Panc1 (cell line): ENCODE data around the gene SLC12A7. TPM values are rescaled to one million over a fixed set of nuclear protein-coding genes. Genes with fewer than 3 reads are reported as not detected.

Experiments used
- ATAC-seq: fragments of 200-7000 bp; cut with Tn5 transposase; 2 replicates; pipeline ENCODE4 v1.9.1; 2020; ENCODE audit warnings: mild to moderate bottlenecking, moderate library complexity
- BruUV-seq: library from RNA; stranded (reverse); fragments of 400-500 nt; replicated peaks from 2 replicates; lab custom pipeline; 2021; lab: Mats Ljungman, UMichigan
- CTCF ChIA-PET: fragments of 300-600 bp; sonication (Branson Sonifier 250); formaldehyde crosslinking; loops from one replicate; lab custom pipeline; 2022; ENCODE audit warnings: antibody characterized with exemption; lab: Charles Lee
- POLR2A ChIA-PET: fragments of 300-600 bp; sonication (Branson Sonifier 250); formaldehyde crosslinking; loops from one replicate; lab custom pipeline; 2022; ENCODE audit warnings: antibody characterized with exemption; lab: Charles Lee
- DNase-seq: peaks from one replicate; pipeline ENCODE4 v3.0.0-alpha.2; 2010; ENCODE audit warnings: low read depth, low spot score
- H3K27ac ChIP-seq: 2 replicates; pipeline ENCODE4 v1.5.1; 2011; ENCODE audit warnings: mild to moderate bottlenecking, low read length, inconsistent platforms
- H3K27me3 ChIP-seq: fragments of 200-500 bp; sonication (Bioruptor generic); 2 replicates; pipeline ENCODE4 v1.6.0; 2014; ENCODE audit warnings: low read length, inconsistent platforms; ENCODE audit not compliant: control insufficient read depth, insufficient read depth
- H3K36me3 ChIP-seq: fragments of 200-500 bp; sonication (Bioruptor generic); 2 replicates; pipeline ENCODE4 v1.5.1; 2014; ENCODE audit warnings: inconsistent platforms, mild to moderate bottlenecking, low read length, moderate library complexity; ENCODE audit not compliant: control insufficient read depth, insufficient read depth
- H3K4me1 ChIP-seq: 2 replicates; pipeline ENCODE4 v1.5.1; 2011; ENCODE audit warnings: inconsistent platforms, mild to moderate bottlenecking, low read length, moderate library complexity; ENCODE audit not compliant: control insufficient read depth, insufficient read depth
- H3K4me3 ChIP-seq, 2 experiments: 2 replicates each; pipeline ENCODE4 v1.5.1; 2011 to 2012; ENCODE audit warnings: low read depth in 2 of 2, low read length in 2 of 2, mild to moderate bottlenecking in 2 of 2, inconsistent platforms in 1 of 2, moderate library complexity in 1 of 2
- H3K9me3 ChIP-seq: fragments of 200-500 bp; sonication (Bioruptor generic); 2 replicates; pipeline ENCODE4 v1.5.1; 2014; ENCODE audit warnings: low read depth, mild to moderate bottlenecking, inconsistent platforms, low read length, moderate library complexity; ENCODE audit not compliant: control insufficient read depth, insufficient read depth
- POLR2AphosphoS5 ChIP-seq: IDR thresholded peaks from 2 replicates; pipeline ENCODE4 v1.6.1; 2012; ENCODE audit warnings: mild to moderate bottlenecking, low read depth, low read length, moderate library complexity
- SIN3A ChIP-seq: IDR thresholded peaks from 2 replicates; pipeline ENCODE4 v1.6.1; 2012; ENCODE audit warnings: low read depth, mild to moderate bottlenecking, low read length, moderate library complexity, borderline replicate concordance; ENCODE audit not compliant: insufficient read depth
- TCF7L2 ChIP-seq: IDR thresholded peaks from 2 replicates; pipeline ENCODE4 v1.6.1; 2011; ENCODE audit warnings: mild to moderate bottlenecking, low read depth, low read length, inconsistent platforms
- in situ Hi-C: cut with HindIII; loops from 2 replicates; pipeline ENCODE4 v1.10.0; 2016; ENCODE audit warnings: low sequenced_read_pairs, low pct_unique_long_range_greater_than_20kb
- intact Hi-C: fragments of 100-400 bp; cut with micrococcal nuclease; formaldehyde crosslinking; loops from one replicate; pipeline ENCODE4 v1.10.0; 2022; ENCODE audit not compliant: unreplicated experiment
- total RNA-seq: library from RNA; stranded (reverse); gene quantifications from one replicate; pipeline ENCODE4 v1.2.1, GENCODE V29; 2021; ENCODE audit not compliant: unreplicated experiment
- TF ChIP-seq, protein P1 (sequence below), 2 experiments: IDR thresholded peaks; 2 replicates each; pipeline ENCODE4 v1.6.1; 2011 to 2012; ENCODE audit warnings: low read depth in 2 of 2, control low read depth in 1 of 2, low read length in 1 of 2, mild to moderate bottlenecking in 1 of 2, moderate library complexity in 1 of 2; ENCODE audit not compliant: insufficient read depth in 1 of 2
- TF ChIP-seq, protein P2 (sequence below): fragments of 450-650 bp; IDR thresholded peaks from 2 replicates; pipeline ENCODE4 v1.5.1; 2017; ENCODE audit warnings: mild to moderate bottlenecking

SLC12A7 gene
- total RNA-seq, 1 experiment from 2014 or later: 297 TPM

DNA sequence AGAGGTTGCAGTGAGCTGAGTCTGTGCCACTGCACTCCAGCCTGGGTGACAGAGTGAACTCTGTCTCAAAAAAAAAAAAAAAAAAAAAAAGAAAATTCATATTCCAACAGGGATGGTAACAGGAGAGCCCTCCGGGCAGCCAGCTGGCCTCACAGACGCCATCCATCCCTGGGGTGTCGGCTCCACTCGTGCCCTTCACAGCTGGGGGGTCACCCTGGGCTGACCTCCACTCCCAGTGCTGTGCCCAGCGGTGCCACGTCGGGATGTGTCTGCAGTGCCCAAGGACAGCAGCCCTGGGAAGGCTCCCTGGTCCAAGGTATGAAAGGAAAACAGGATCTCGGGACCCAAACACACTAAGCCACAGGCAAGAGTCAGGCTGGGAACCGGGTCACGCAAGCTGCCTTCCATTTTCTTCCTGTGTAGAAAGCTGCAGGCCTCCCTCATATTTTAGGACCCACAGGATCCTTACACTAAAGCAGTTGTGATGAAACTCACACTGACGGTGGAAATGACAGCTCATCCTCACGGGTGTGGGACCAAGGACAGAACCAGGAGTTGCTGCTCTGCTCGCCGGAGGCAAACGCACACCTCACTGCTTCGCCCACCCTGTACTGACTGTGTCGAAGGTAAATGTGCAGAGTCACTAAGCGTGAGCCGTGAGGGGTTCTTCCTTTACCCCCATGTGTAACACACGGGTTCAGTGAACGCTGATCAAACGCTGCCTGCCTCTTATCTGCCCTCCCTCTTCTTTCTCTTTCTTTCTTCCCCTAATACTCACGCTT, 5.3 kb downstream of the SLC12A7 start:
- Histone ChIP-seq H3K27ac (peak overlapping the region; percentile 100), H3K36me3 (no peaks in the 10 kb centered on the region), H3K4me1 (peaks cover 66% of the 10 kb centered on the region), H3K4me3 (peak overlapping the region; percentile 78 to 90), H3K9me3 (no peaks in the 10 kb centered on the region), H3K27me3 (no peaks in the 10 kb centered on the region)
- ChIA-PET POLR2A (interaction anchor here (0.6 to 0.7 kb wide), 5 partner anchors 12 to 450 kb away, joined by 3 to 10 read pairs (median 9); no protein-coding TSS in a partner anchor), CTCF (interaction anchor here (0.6 kb wide), 1 partner anchor 32 kb away, joined by 9 read pairs; no protein-coding TSS in a partner anchor)
- no peak for ATAC-seq
- BruUV-seq: TSS peak; percentile 2
- TF ChIP-seq POLR2AphosphoS5: no peak; the same call in 1 of the 2 replicates
- TF ChIP-seq, protein P1, sequence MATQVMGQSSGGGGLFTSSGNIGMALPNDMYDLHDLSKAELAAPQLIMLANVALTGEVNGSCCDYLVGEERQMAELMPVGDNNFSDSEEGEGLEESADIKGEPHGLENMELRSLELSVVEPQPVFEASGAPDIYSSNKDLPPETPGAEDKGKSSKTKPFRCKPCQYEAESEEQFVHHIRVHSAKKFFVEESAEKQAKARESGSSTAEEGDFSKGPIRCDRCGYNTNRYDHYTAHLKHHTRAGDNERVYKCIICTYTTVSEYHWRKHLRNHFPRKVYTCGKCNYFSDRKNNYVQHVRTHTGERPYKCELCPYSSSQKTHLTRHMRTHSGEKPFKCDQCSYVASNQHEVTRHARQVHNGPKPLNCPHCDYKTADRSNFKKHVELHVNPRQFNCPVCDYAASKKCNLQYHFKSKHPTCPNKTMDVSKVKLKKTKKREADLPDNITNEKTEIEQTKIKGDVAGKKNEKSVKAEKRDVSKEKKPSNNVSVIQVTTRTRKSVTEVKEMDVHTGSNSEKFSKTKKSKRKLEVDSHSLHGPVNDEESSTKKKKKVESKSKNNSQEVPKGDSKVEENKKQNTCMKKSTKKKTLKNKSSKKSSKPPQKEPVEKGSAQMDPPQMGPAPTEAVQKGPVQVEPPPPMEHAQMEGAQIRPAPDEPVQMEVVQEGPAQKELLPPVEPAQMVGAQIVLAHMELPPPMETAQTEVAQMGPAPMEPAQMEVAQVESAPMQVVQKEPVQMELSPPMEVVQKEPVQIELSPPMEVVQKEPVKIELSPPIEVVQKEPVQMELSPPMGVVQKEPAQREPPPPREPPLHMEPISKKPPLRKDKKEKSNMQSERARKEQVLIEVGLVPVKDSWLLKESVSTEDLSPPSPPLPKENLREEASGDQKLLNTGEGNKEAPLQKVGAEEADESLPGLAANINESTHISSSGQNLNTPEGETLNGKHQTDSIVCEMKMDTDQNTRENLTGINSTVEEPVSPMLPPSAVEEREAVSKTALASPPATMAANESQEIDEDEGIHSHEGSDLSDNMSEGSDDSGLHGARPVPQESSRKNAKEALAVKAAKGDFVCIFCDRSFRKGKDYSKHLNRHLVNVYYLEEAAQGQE (IDR thresholded peaks at IDR 0.05; ENCODE audit: insufficient read depth in 1 of 2, low read depth in 2 of 2, low read length in 1 of 2): no peak
- TF ChIP-seq SIN3A: no peak
- no peak for TF ChIP-seq TCF7L2
- TF ChIP-seq, protein P2, sequence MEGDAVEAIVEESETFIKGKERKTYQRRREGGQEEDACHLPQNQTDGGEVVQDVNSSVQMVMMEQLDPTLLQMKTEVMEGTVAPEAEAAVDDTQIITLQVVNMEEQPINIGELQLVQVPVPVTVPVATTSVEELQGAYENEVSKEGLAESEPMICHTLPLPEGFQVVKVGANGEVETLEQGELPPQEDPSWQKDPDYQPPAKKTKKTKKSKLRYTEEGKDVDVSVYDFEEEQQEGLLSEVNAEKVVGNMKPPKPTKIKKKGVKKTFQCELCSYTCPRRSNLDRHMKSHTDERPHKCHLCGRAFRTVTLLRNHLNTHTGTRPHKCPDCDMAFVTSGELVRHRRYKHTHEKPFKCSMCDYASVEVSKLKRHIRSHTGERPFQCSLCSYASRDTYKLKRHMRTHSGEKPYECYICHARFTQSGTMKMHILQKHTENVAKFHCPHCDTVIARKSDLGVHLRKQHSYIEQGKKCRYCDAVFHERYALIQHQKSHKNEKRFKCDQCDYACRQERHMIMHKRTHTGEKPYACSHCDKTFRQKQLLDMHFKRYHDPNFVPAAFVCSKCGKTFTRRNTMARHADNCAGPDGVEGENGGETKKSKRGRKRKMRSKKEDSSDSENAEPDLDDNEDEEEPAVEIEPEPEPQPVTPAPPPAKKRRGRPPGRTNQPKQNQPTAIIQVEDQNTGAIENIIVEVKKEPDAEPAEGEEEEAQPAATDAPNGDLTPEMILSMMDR: no peak
- in situ Hi-C loops: no loop called here
- intact Hi-C loops: no loop called here
- no peak for DNase-seq

DNA sequence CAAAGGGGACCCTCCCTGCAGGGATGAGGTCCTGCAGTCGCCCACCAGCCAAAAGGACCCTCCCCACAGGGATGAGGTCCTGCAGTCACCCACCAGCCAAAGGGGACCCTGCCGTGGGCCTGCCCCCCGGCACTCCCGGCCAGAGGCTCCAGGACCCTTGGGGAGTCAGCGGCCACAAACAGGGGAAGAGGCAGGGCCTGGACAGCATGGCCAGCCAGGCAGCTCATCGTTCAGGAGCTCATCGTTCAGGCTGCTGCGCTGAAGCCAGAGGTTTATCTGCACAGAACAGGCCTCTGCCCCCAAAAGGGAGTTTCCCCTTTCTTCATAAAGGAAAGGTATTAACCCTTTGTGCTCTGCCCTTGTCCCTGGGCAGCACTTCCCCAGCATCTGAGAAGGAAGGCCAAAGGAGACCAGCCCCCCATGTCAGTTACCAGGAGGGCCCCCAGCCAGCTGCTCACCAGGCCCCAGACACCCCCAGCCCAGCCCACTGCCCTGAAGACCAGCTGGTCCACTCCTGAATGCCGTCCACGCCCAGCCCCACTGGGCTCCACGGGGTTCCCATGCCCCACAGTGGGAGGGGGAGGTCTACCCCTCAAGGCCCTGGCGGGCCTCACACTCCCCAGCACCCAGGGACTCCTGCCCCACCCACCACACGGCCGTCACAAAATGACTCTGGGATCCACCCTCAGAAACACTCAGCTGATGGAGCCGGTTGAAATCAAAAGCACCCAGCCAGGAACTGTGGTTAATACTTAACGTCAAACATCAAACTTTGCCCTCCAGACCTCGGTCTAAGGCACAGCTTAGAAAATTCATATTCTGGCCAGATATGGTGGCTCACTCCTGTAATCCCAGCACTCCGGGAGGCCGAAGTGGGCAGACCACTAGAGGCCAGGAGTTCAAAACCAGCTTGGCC, 6.3 kb downstream of the SLC12A7 start:
- BruUV-seq: no TSS peak
- no peaks in the 10 kb centered on the region for H3K9me3 ChIP-seq
- DNase-seq (no peak), ATAC-seq (no peak)
- H3K4me1 ChIP-seq: peaks cover 72% of the 10 kb centered on the region
- intact Hi-C loops: no loop called here
- peak overlapping the region; percentile 100 for H3K27ac ChIP-seq
- H3K36me3 ChIP-seq: no peaks in the 10 kb centered on the region
- H3K27me3 ChIP-seq: no peaks in the 10 kb centered on the region
- TF ChIP-seq, protein P1 (IDR thresholded peaks at IDR 0.05; ENCODE audit: insufficient read depth in 1 of 2, low read depth in 2 of 2, low read length in 1 of 2): no peak
- TF ChIP-seq SIN3A: no peak
- TF ChIP-seq, protein P2: no peak
- no peak for TF ChIP-seq TCF7L2
- TF ChIP-seq POLR2AphosphoS5: no peak
- peak overlapping the region; percentile 78 to 90; a peak in 3 of 4 replicates for H3K4me3 ChIP-seq
- POLR2A ChIA-PET: interaction anchor here (0.6 to 0.7 kb wide), 3 partner anchors 39 to 146 kb away, joined by 3 to 10 read pairs (median 9); no protein-coding TSS in a partner anchor
- CTCF ChIA-PET: no interaction called here
- in situ Hi-C loops: no loop called here
